Endothelial cell of umbilical vein (primary cell): ENCODE measurements around the gene PRMT1.

Experiments
- CTCF ChIP-seq, 2 donors: IDR thresholded peaks; 1 replicate in 1 of 2; 2 replicates in 1 of 2; pipeline ENCODE4 v1.5.1; 2011; ENCODE audit warnings: low read length in 2 of 2, mild to moderate bottlenecking in 2 of 2, moderate library complexity in 2 of 2, control low read depth in 1 of 2, inconsistent platforms in 1 of 2, low read depth in 1 of 2; ENCODE audit not compliant: insufficient read depth in 1 of 2; ENCODE audit errors: extremely low read depth in 1 of 2
- EZH2 ChIP-seq: IDR thresholded peaks from 2 replicates; pipeline ENCODE4 v1.6.1; 2012; ENCODE audit warnings: borderline replicate concordance, low read depth, mild to moderate bottlenecking, moderate library complexity, low read length, inconsistent platforms; ENCODE audit not compliant: severe bottlenecking
- FOS ChIP-seq: IDR thresholded peaks from 2 replicates; pipeline ENCODE4 v1.6.1; 2011; ENCODE audit warnings: mild to moderate bottlenecking, low read length, moderate library complexity, borderline replicate concordance; ENCODE audit not compliant: insufficient read depth
- JUN ChIP-seq: IDR thresholded peaks from 2 replicates; pipeline ENCODE4 v1.6.1; 2011; ENCODE audit warnings: borderline replicate concordance, low read depth; ENCODE audit not compliant: insufficient read length, insufficient read depth
- POLR2A ChIP-seq: IDR thresholded peaks from 2 replicates; pipeline ENCODE4 v1.6.1; 2012; ENCODE audit warnings: low read depth, mild to moderate bottlenecking, control low read depth, low read length
- POLR2AphosphoS5 ChIP-seq: IDR thresholded peaks from 2 replicates; pipeline ENCODE4 v1.6.1; 2012; ENCODE audit warnings: low read depth, mild to moderate bottlenecking, control low read depth, low read length, moderate library complexity; ENCODE audit not compliant: insufficient read depth

- no peak for TF ChIP-seq CTCF (IDR thresholded peaks at IDR 0.05; ENCODE audit: extremely low read depth in 1 of 2, insufficient read depth in 1 of 2, low read depth in 1 of 2, low read length in 2 of 2)
- no peak for TF ChIP-seq EZH2
- TF ChIP-seq POLR2A, result no peak
- no peak for TF ChIP-seq FOS
- no peak for TF ChIP-seq POLR2AphosphoS5
- no peak for TF ChIP-seq JUN
Measured at GRCh38 chr19:49631610-49632192, 45.4 kb upstream of the PRMT1 start.
